Epithelial cell of esophagus (primary cell): Measurements from ENCODE around the gene SLIT3.

Experiments used
- DNase-seq: peaks from one replicate; pipeline ENCODE4 v3.0.0; 2010; ENCODE audit warnings: low read depth
- H3K4me3 ChIP-seq: 2 replicates; pipeline ENCODE4 v1.5.1; 2011; ENCODE audit warnings: mild to moderate bottlenecking, low read length, control low read depth
- CTCF ChIP-seq: IDR thresholded peaks from 2 replicates; pipeline ENCODE4 v1.5.1; 2011; ENCODE audit warnings: low read depth, mild to moderate bottlenecking, low read length, control low read depth, inconsistent platforms; ENCODE audit not compliant: insufficient read depth; ENCODE audit errors: missing control alignments

The SLIT3 gene

GRCh38 chr5:169048181-169049125, 252.5 kb downstream of the SLIT3 start:
- no peak overlapping the region for H3K4me3 ChIP-seq
- no peak for DNase-seq
- TF ChIP-seq CTCF = no peak

GRCh38 chr5:169044962-169045361, 256.0 kb downstream of the SLIT3 start:
- H3K4me3 ChIP-seq = no peak overlapping the region
- no peak for DNase-seq
- TF ChIP-seq CTCF = no peak

- no peak for TF ChIP-seq CTCF
Measured at GRCh38 chr5:169041180-169041579, 259.8 kb downstream of the SLIT3 start.

GRCh38 chr5:169039592-169039991, 261.3 kb downstream of the SLIT3 start:
- no peak for DNase-seq
- H3K4me3 ChIP-seq = no peak overlapping the region
- no peak for TF ChIP-seq CTCF

More at GRCh38 chr5:169041180-169041579, 259.8 kb downstream of the SLIT3 start:
- no peak for DNase-seq
- H3K4me3 ChIP-seq = no peak overlapping the region

- no peak for TF ChIP-seq CTCF
- DNase-seq = no peak
- no peak overlapping the region for H3K4me3 ChIP-seq
Measured at GRCh38 chr5:169037466-169037865, 263.5 kb downstream of the SLIT3 start.

GRCh38 chr5:169036079-169036805, 264.7 kb downstream of the SLIT3 start:
- DNase-seq = no peak
- no peak overlapping the region for H3K4me3 ChIP-seq
- TF ChIP-seq CTCF = no peak
